Measurements from ENCODE around the gene PCSK4.
"Not testable (repeated sequence)": the region's sequence is repeated elsewhere in the genome, so short reads cannot be mapped to it uniquely, and the experiment has no call there.

The PCSK4 gene

DNA sequence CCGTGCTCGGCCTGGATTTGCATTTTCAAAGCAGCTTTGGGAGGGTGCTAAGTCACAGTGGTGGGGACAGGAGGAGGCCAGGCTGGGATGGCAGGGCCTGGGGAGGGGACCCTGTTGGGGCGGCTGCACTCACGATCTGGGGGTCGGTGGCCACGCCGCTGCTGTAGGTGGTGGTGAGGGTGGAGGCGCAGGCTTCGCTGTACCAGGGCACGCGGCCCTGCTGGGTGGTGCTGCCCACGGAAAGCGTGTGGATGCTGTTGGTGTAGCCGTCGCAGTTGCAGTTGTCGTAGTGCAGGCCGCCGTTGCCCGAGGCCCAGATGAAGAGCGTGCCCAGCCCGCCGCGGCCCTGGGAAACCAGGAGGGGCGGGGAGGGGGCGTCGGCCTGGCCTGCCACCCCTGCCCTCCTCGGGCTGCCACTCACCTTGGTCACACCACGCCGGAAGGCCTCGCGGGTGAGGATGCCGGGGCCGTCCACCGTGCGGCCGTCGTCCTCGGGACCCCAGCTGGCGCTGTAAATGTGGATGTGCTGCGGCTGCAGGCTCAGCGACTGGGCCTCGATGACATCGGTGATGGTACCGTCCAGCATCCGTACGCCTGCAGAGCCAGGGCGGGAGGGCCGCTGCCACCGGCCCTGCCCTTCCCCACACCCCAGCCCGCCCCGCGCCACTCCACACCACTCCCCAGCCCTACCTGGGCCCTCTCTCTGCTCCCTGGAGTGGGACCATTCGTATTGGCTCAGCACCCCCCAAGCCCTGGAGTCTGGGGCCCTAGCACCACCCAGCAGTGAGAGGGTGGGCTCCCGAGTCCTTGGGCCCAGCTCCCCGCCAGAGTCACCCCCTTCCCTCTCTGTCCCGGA, 3.2 kb downstream of the PCSK4 start:
- DNase-seq: no peak

DNA sequence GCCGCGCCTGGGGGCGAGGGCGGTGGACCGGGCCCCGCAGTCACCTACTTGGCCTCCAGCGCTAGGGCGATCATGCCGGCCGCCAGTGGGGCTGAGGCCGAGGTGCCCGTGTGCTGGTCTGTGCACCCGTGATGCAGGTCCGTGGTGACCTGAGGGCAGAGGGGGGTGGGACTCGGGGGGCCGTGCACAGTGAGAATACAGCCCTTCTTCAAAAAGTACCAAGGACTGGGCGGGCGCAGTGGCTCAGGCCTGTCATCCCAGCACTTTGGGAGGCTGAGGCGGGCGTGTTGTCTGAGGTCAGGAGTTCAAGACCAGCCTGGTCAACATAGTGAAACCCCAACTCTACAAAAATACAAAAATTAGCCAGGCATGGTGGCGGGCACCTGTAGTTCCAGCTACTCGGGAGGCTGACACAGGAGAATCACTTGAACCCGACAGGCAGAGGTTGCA, 6.1 kb downstream of the PCSK4 start:
- no peak for DNase-seq

DNA sequence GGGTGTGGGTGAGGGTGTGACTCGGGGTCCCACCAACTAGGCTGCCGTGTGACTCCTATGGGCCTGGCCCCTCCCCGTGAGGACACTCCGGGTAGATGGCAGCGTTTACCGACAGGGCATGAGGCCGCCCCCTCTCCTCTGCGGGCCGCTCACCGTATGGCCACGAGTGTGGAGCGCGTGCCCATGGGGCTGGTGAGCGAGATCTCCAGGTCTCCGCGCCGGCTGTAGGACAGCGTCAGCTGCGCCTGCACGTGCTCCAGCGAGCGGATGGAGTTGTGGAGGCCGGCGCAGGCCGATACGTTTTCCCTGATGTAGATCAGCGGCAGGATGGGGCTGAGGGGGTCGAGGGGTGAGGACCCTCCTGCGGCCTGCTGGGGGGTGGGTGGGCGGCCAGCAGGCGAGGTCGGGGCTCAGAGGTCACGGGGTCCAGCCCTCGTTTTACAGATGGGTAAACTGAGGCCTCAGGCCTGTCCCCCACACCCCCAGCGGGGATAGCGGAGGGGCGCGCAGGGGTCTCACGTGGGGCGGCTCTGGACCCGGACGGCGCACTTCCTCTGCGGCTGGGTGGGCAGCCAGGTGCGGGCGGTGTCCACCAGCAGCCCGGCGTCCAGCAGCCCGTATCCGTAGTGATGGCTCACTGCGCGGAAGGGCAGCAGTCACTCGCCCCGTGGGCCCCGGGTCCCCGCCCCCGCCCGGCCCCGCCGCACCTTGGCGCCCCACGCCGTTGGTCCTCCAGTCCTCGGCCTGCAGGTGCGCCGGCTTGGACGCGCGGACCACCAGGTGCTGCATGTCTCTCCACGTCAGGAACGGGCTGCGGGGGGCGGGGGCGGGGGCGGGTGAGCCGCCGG, 6.8 kb downstream of the PCSK4 start:
- DNase-seq: no peak

DNA sequence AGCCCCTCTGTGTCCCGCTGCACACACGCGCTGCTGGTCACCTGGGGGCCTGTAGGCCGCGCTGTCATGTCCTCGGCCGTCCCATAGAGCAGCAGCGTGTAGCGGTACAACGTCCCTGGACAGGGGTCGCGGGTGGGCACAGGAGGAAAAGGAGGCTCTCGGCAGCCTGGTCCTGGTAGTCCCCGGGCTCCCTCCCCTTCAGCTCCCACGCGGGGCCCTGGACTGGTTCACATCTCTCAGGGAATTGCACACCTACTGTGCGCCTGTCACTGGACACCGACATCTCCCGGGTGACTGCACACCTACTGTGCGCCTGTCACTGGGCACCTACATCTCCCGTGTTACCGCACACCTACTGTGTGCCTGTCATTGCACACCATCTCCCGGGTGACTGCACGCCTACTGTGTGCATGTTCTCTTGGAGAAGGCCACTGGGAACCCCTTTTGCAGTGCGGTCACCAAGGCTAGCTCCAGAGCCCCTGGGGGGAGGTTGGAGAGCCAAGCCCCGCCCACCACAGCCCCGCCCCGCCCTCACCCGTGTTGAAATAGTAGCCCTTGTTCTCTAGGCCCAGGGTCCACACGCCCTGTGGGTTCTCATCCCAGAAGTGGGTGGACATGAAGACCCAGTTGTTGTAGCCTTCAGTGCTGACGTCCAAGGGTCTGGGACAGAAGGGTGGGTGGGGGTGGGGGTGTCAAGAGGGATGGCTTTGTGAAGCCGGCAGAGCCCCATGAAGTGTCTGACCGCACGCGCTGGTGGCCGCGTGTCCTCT, 7.6 kb downstream of the PCSK4 start:
- no peak for DNase-seq

DNA sequence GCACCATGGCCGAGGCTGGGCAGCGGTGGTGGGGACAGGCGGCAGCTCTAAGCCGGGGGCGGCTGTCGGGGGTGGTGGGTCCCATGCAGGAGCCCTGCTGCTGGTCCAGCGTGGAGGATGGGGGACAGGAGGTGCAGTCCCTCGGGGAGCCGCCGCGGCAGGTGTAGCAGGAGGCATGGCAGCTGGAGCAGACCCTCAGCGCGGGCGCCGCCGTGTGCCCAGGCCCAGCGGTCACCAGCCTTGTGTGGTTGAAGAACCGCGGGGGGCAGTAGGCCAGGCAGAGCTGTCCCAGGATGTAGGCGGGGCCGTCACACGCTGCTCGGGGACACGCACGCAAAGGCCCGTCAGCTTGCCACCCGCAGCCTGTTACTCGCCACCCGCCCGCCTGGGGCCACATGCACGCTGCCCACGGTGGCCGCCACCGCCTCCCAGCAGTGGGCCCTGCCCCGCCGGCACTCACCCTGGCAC, 8.2 kb downstream of the PCSK4 start:
- no peak for DNase-seq

DNA sequence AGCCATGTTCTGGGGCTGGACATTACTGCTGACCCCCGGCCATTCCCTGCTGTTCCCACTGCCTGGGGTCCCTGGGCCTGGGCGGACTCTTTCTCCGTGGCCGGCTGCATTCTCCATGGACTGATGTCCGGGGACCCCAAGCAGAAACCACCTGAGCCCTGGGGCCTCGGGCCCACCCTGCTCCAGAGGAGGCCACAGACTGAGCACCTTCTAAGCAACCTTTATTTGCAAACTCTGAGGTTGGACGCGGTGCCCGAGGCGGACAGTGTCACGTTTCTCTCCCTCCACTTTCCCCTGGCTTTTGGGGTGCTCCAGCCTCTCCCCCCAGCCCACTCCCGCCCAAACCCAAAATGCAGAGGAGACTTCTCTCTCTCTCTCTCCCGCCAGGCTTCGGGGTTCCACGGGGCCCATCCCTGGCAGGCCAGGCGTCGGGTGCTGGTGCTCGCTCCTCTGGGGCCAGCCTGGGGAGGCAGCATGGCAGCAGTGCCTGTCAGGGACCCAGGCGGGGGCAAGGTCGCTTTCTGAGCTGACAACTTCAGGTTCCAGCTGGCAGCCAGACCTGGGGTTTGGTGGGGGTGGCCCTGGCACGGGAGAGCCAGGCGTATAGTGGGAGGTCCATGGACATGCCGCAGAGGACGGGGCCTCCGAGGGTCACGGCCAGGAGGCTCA, 8.8 kb downstream of the PCSK4 start:
- no peak for DNase-seq

DNA sequence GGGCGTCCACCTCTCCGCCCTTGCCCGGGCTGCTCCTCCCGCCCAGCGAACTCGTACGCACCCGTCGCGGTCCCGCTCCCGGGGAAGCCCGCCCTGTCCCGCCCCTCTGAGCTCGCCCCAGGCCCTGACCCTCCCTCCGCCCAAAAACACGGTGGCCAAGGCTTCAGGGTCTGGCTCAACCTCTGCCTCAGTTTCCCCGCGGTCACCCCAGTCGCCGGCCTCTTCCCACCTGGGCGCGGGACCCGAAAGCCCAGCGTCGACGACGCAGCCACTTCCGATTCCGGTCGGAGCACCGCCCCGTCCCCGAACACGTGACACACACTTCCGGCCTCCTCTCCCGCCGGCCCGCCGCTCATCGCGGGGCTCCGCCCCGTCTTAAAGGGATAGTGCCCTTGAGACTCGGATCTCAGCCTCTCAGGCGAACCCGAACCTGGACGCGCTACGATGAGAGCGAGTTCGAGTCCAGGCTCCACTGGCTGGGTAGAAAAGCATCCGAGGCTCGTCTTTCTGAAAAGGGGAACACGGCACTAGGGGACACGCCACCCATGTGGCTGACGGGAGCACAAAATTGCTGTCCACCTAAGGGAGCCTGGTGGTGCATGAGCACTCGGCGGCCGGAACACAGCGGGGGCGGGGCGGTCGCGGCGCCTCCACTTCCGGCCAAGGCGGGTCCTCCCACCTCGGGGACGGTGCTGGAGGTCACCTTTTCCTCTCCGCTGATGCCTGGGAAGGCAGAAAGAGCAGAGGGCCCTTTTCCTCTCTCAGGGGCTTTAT, 11.0 kb downstream of the PCSK4 start, which contains the start of gene C19orf25:
TSS of gene C19orf25 (minus strand) at position 282 of the 774 bp plus-strand sequence. CDS start 312 bp downstream, outside the sequence.
- DNase-seq: peak; percentile 92

DNA sequence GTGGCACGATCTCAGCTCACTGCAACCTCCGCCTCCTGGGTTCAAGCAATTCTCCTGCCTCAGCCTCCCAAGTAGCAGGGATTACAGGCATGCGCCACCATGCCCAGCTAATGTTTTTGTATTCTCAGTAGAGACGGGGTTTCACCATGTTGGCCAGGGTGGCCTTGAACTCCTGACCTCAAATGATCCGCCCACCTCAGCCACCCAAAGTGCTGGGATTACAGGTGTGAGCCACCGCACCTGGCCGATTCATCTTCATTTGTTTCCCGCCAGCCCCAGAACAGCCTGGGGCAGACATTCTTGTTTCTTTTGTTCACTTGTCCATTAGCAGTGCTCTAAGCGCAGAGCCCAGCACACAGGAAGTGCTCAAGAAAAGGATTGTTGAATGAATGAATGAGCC, 13.1 kb downstream of the PCSK4 start:
- DNase-seq: not testable (repeated sequence)

DNA sequence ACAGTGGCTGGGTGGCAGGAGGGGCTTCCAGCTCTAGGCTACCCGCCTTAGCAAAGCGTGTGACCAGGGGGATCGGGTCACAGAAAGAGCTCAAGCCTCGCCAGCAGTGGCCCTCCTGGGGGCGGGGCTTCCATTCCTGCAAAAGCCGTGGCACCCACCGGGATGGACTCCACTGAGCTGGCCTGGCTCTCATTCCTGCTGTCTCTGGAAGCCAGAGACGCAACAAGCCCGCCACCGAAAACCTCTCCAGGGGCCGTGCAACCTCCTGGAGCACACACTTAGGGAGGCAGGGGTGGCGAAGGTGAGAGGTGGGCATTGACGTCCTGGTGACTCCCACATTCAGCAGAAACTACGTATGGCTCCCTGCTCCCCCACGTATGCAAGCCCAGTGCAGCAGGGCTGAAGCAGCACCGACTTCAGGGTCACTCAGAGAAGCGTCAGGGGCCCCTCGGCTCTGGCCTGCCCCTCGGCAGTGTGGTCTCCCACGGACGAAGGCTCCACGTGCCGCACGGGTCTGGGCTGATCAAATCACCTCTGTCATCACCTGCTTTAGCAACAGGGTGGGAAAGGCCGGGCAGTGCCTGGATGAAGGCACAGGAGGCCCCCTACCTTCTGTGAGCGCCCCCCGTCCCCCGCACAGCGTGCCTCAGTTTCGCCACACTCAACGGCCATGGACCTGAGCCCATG, 14.3 kb downstream of the PCSK4 start:
- no peak for DNase-seq

DNA sequence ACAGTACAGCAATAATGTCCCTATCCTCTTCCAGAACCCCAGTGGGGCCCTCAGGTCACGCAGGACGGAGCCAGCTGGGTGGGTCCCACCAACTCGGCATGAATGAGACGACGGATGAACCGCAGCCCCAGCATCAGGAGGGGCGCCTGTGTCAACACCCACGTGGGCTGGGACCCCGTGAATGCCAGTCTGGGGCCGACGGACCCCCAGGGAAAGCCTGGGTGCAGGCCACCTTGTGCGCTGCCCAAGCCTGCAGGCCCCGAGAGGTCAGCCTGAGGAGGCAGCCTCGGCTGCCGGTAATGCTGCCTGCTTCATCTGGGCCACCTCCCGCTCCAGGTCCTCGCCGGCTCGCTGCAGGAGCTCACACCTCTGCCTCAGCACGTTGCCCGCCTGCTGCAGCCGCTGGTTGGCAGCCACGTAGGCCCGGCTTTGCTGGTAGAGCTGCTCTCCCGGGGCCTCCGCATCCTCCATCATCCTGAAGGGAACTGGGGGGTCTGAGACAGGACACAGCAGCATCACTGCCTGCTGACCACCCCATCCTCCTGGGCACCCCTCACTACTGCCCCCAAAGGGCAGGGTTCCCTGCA, 15.3 kb downstream of the PCSK4 start:
- DNase-seq: no peak

DNA sequence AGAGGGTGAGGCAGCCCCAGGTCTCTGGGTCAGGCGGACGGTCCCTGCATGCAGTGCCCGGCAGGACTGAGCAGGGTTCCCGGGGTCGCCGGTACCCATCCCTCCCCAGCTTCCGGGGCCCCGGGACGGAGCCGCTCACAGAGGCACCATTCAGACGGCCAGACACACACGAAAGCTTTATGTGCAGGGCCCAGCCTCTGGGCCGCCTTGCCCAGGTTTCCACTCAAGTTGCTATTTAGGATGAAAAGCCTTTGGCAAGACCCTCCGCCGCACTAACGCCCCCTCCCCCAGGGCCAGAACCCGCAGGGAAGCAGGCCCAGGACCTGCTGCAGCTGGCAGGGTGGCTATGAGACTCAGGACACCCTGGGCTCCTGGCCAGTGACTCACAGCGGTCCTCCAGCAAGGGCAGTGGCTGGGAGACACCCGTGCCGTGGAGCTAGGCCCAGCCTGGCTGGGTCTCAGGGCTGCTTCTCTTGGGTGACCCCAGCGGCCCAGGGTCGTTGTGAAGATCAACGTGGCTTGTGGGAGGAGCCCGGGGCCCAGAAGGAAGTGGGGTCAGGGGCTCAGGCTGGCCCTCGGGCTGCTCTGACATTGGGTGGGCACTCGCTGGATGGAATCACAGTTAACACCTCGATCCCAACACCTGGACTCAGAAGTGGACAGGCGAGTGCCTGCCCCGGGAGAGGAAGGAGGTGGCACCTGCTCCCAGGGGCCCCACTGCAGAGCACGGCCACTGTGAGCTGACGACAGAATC, 16.0 kb downstream of the PCSK4 start:
- no peak for DNase-seq

DNA sequence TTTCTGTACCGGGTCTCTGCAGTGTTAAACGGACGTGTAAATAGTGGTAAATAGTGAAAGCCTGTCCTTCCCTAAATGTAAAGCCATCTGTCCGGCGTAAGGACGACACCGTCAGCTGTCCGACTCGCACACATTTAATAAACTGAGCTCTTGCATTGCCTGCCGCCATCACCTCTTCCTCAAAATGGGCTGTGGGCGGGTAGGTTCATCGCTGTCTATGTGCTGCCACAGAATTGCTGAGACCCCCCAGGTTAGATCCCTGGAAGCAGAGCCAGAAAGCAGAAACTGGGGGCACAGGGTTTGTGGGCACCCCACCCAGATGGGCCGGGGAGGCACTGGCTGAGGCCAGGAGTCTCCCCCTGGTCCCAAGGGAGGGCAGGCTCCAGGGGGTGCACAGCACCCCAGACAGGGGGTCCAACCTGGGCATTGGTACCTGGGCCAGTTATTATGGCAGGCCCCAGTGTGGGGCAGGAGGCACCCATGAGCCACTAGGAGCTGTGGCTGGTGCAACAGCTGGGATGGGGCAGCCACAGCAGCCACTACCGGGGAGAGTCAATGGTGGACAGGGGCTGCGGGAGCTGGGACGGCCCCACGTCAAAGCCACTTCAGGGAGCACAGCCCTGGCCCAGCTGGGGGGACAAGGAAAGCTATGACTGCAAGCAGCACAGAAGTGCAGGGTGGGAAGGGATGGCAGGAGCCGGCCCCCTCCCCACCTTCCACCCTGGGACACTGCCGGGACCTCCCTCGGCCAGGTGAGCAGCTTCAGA, 16.9 kb downstream of the PCSK4 start:
- DNase-seq: no peak

DNA sequence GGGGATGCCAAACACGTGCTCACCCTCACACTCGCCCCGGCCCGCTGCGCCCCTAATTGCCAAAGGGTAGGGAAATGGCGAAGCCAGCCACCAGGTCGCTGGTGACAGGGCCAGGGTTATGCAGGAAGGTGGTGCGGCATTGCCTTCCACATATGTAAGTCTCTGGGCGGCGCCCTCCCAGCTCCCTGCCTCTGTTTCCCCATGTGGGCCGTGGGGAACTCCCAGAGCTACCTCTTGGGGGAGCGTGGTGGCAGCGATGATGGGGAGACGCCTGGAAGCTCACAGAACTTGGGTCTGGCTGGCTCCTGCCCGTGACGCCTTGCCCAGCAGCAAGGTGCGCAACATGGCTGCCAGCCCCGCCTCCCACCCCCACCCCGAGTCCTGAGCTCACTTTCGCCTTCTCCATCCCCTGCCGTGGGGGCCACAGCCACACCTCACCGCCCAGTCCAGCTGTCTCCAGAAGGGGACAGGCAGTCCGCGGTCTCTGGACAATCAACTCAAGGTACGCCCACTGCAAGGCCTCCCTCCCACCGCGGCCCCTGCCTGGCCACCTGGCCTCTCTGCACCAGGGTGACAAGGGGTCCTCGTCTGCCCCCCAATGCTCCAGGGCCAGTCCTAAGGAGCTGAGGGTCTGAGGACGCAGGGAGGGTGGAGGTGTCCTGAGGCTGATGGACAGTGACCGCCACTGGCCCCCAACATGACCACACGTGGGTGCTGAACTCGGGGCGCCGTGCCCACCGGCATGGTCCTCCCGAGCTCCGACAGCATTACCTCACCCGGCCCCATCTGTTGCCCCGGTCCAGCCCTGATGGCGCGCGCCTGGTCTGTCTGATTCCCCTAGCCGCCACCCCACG, 17.7 kb downstream of the PCSK4 start:
- no peak for DNase-seq

DNA sequence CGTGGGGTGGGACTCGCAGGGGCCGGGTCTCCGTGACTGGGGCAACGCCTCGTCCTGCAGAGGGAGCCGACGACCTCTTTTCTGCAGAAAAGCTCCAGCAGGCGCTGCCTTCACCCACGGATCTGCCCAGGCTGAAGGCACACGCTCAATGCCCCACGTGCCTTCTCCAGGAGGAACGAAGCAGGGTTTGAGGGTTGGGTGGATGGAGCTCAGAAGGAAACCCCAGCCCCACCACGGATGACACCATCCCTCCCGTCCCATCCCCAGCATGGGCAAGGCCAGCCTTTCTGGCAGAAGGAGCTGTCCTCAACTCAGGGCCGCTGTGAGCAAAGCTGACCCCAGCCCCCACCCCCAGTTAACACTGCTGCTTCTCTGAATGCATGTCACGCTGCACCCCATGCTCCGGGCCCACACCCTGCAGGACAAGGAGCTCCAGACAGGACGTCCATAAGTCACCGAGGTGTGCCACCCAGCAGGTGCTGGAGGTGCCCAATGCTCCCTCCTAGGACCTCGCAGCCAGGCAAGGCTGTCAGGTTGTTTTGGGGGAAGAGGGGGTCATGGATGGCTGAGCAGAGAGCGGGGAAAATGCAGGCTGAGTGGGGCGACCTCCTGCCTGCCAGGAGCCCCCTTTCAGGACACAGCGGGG, 18.5 kb downstream of the PCSK4 start:
- no peak for DNase-seq

DNA sequence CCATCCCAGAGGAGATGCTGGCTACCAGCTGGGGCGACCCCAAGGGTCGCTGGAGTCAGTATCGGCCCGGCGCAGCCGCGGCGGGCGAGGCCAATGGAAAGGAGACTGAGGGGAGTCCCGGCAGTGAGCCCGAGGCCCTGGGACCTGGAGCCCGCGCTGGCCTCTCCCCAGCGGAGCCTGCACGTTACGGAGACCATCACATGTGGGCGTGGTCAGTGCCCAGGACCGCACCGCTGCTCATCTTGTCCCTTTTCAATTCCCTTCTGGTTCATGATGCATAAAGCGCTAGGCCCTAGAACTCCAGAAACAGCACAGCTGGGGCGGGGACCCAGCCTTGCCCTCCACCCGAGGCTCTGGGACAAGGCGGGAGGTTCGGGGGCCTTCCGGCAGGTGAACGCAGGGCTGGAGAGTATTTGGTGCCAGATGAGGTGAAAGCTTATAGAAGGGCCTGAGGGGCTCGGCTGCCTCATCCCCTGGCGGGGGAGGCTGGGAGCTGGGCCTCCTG, 19.1 kb downstream of the PCSK4 start:
- peak; percentile 24 for DNase-seq

DNA sequence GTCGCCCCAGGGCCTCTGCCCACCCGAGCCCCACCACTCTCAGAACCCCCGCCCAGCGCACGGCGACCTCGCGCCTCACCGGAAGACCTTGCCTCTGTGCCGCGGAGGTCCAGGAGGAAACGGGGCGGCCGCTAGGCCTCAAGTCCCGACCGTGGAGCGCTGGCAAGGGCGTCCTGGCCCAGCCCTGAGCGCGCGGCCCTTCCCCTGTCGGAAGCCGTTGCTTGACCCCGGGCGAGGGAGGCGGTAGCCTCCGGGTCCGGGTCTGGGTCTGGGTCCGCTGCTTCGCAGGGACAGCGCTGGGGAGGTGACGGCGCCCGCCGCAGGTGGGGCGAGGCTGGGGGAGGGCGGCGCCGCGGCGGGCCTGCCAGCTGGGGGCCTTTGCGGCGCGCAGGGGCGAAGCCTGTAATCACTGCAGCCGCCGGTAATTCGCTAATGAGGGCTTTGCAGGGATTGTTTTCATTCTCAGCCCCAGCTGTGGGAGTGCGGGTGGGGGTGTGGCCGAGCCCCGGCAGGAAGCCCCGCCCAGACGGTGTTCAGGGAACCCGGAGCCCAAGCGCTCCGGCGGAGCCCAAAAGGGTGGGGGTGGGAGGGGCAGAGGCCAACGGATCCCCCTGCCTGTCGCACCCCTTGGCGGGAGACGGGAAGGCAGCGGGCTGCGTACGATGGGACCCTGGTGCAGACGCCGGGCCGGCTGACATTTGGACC, 19.7 kb downstream of the PCSK4 start:
- DNase-seq: peak; percentile 80

DNA sequence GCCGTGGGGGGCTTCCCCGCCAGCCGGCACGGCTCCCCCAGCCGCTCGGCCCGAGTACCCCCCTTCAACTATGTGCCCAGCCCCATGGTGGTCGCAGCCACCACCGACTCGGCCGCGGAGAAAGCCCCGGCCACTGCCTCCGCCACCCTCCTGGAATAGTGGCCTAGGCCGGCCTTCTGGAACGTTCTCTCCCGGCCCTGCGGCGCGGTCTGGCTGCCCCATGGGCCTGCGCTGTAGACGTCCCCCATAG, 20.2 kb downstream of the PCSK4 start:
- DNase-seq: no peak
